ENCODE data around the gene GAPT.

The GAPT gene

GRCh38 chr5:58491216-58491892 lies at the start of gene GAPT:
GAPT (plus strand) TSS chr5:58491435; CDS start chr5:58494537, 3,102 bp downstream.
- DNase-seq (ENCODE audit: low read depth): no peak

- DNase-seq (ENCODE audit: low read depth): no peak
Measured at GRCh38 chr5:58444805-58445204, 46.4 kb upstream of the GAPT start.

- no peak for DNase-seq (ENCODE audit: low read depth)
Measured at GRCh38 chr5:58446024-58446423, 45.2 kb upstream of the GAPT start.

GRCh38 chr5:58447226-58447625 lies 44.0 kb upstream of the GAPT start:
- no peak for DNase-seq (ENCODE audit: low read depth)

- no peak for DNase-seq (ENCODE audit: low read depth)
Measured at GRCh38 chr5:58450018-58450417, 41.2 kb upstream of the GAPT start.

- no peak for DNase-seq (ENCODE audit: low read depth)
Measured at GRCh38 chr5:58450811-58451629, 40.2 kb upstream of the GAPT start.

GRCh38 chr5:58451732-58452565 lies 39.3 kb upstream of the GAPT start:
- no peak for DNase-seq (ENCODE audit: low read depth)

GRCh38 chr5:58452566-58453258 lies 38.5 kb upstream of the GAPT start:
- DNase-seq (ENCODE audit: low read depth): no peak

- DNase-seq (ENCODE audit: low read depth): no peak
Measured at GRCh38 chr5:58453306-58453705, 37.9 kb upstream of the GAPT start.

- DNase-seq (ENCODE audit: low read depth): no peak
Measured at GRCh38 chr5:58454025-58454424, 37.2 kb upstream of the GAPT start.

GRCh38 chr5:58455066-58455465 lies 36.2 kb upstream of the GAPT start:
- DNase-seq (ENCODE audit: low read depth): no peak

GRCh38 chr5:58455480-58455879 lies 35.8 kb upstream of the GAPT start:
- no peak for DNase-seq (ENCODE audit: low read depth)

GRCh38 chr5:58456026-58456425 lies 35.2 kb upstream of the GAPT start:
- no peak for DNase-seq (ENCODE audit: low read depth)

- DNase-seq (ENCODE audit: low read depth): no peak
Measured at GRCh38 chr5:58456486-58456885, 34.7 kb upstream of the GAPT start.

- DNase-seq (ENCODE audit: low read depth): no peak
Measured at GRCh38 chr5:58457050-58457449, 34.2 kb upstream of the GAPT start.

GRCh38 chr5:58458141-58458742 lies 33.0 kb upstream of the GAPT start:
- DNase-seq (ENCODE audit: low read depth): no peak

GRCh38 chr5:58458743-58459145 lies 32.5 kb upstream of the GAPT start:
- DNase-seq (ENCODE audit: low read depth): no peak

GRCh38 chr5:58459146-58460001 lies 31.9 kb upstream of the GAPT start:
- no peak for DNase-seq (ENCODE audit: low read depth)

GRCh38 chr5:58460002-58460731 lies 31.1 kb upstream of the GAPT start, which contains the start of gene PLK2:
PLK2 (minus strand) TSS chr5:58460086; CDS start chr5:58459959, 127 bp downstream.
- peak; percentile 85 for DNase-seq (ENCODE audit: low read depth)
